WTC11 (cell line): Measurements from ENCODE around the gene CHFR.
"Not testable (repeated sequence)": the region's sequence is repeated elsewhere in the genome, so short reads cannot be mapped to it uniquely, and the experiment has no call there.

Experiments
- CTCF ChIP-seq: fragments of 200-600 bp; IDR thresholded peaks from 2 replicates; pipeline ENCODE4 v1.8.0; 2022; ENCODE audit warnings: antibody characterized with exemption
- ESRRA ChIP-seq: sonication (generic); formaldehyde crosslinking; IDR thresholded peaks from 2 replicates; pipeline ENCODE4 v1.8.1; 2022; ENCODE audit warnings: mild to moderate bottlenecking, missing genetic modification reagents, borderline replicate concordance
- ETV6 ChIP-seq: sonication (generic); formaldehyde crosslinking; IDR thresholded peaks from 2 replicates; pipeline ENCODE4 v1.8.1; 2022; ENCODE audit warnings: mild to moderate bottlenecking, missing genetic modification reagents
- ZNF512 ChIP-seq: sonication (generic); formaldehyde crosslinking; IDR thresholded peaks from 2 replicates; pipeline ENCODE4 v1.8.1; 2022; ENCODE audit warnings: missing genetic modification reagents, borderline replicate concordance

GRCh38 chr12:132791940-132792339, 95.5 kb downstream of the CHFR start:
- TF ChIP-seq ESRRA (CRISPR knock-in tag); ETV6 (CRISPR knock-in tag); ZNF512 (CRISPR knock-in tag); CTCF: not testable (repeated sequence)
